Stomach smooth muscle (tissue), 2 donors: Measurements from ENCODE around the gene EIF2AK2.

Source experiments
- H3K27ac ChIP-seq: one replicate; pipeline ENCODE4 v1.7.0; 2013; ENCODE audit warnings: mild to moderate bottlenecking, low read length, inconsistent platforms
- H3K27me3 ChIP-seq, 2 donors: one replicate each; pipeline ENCODE4 v1.7.0; 2013; ENCODE audit warnings: low read length in 2 of 2; ENCODE audit not compliant: insufficient read depth in 2 of 2, control insufficient read depth in 1 of 2
- H3K36me3 ChIP-seq, 2 donors: one replicate each; pipeline ENCODE4 v1.7.0; 2013; ENCODE audit warnings: low read length in 2 of 2; ENCODE audit not compliant: control insufficient read depth in 2 of 2, insufficient read depth in 2 of 2
- H3K4me1 ChIP-seq: one replicate; pipeline ENCODE4 v1.7.0; 2013; ENCODE audit warnings: low read length; ENCODE audit not compliant: control insufficient read depth, insufficient read depth
- H3K4me3 ChIP-seq, 2 donors: one replicate each; pipeline ENCODE4 v1.7.0; 2013; ENCODE audit warnings: low read length in 2 of 2
- H3K9ac ChIP-seq, 2 donors: one replicate each; pipeline ENCODE4 v1.7.0; 2013; ENCODE audit warnings: low read length in 2 of 2, mild to moderate bottlenecking in 1 of 2
- H3K9me3 ChIP-seq, 2 donors: one replicate each; pipeline ENCODE4 v1.7.0; 2013; ENCODE audit warnings: low read length in 2 of 2; ENCODE audit not compliant: control insufficient read depth in 2 of 2
- donor health status: healthy.
- donor health status: Pancreatic carcinoma.

Gene EIF2AK2

DNA sequence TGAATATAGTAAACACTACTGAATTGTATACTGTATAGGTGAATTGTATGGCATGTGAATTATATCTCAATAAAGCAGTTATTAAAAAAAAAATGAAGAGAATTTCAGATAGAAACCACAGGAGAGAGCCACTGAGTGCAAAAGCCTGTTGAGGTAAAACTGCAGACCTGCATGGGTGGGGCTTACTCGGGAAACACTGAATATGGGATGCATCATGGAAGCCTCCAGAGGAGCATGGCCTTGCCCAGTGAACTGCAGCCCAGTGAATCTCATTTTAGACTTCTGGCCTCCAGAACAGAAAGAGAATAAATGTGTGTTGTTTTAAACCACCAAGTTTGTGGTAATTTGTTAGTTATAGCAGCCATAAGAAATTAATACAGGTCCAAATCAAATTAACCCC, 56.7 kb downstream of the EIF2AK2 start:
- Histone ChIP-seq H3K4me3 (no peak overlapping the region), H3K36me3 (peaks cover 15 to 33% of the 10 kb centered on the region in 2 donors)

DNA sequence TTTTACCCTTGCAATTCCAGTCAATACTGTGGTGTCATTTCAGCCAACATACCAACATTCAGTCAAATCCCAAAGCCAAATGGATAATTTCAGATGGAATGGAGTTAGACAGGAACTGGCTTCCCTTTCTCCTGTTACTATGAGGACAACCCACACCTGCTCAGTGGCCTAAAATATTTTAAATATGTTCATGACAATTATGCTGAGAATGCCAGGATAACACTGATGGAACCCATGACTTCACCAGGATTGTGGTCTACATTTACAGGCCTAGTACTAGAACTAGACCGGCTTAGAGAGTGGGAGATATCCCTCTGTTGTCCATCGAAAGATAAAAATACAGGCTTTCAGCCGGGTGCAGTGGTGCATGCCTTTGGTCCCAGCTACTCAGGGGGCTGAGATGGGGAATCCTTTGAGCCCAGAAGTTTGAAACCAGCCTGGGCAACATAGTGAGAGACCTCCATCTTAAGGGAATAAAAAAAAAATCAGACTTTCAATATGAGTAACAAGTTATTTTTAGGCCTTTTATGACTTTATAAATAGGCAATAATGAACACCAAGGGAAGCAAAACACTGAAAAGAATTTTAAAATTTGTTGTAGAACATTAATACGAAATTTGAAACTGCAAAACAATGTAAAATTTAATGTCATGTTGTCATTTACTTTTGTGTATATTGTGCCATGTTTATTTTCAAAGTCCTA, 58.2 kb downstream of the EIF2AK2 start:
- Histone ChIP-seq H3K36me3 (peaks cover 22 to 41% of the 10 kb centered on the region in 2 donors), H3K27ac (no peak overlapping the region), H3K9me3 (no peaks in the 10 kb centered on the region), H3K27me3 (no peaks in the 10 kb centered on the region), H3K4me1 (no peaks in the 10 kb centered on the region), H3K9ac (no peak overlapping the region), H3K4me3 (no peak overlapping the region)

More for the DNA sequence above, 56.7 kb downstream of the EIF2AK2 start:
- no peaks in the 10 kb centered on the region for H3K9me3 ChIP-seq
- H3K4me1 ChIP-seq: no peaks in the 10 kb centered on the region
- no peaks in the 10 kb centered on the region for H3K27me3 ChIP-seq
- no peak overlapping the region for H3K9ac ChIP-seq
- no peak overlapping the region for H3K27ac ChIP-seq

DNA sequence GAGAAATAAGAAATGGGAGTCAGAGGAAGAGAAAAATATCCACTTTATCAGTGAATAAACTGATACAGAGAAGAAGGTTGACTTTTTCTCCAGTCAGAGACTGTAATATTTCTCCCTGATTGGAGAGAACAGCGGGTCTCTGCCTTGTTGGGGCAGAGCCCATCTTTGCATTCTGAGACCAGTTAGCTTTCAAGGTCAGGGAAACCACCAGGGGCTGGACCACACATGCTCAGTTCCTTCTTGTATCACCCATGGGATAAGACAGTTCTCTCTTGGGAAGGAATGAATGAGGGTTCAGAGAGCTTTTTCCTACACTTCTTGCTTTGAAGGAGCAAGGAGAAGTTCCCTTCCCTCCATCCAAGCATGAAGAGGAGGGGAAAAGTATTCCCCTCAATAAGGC, 60.2 kb downstream of the EIF2AK2 start:
- H3K27me3 ChIP-seq: no peaks in the 10 kb centered on the region
- H3K9me3 ChIP-seq: no peaks in the 10 kb centered on the region
- H3K4me1 ChIP-seq: no peaks in the 10 kb centered on the region
- peaks cover 24 to 46% of the 10 kb centered on the region in 2 donors for H3K36me3 ChIP-seq
- H3K4me3 ChIP-seq: no peak overlapping the region
- H3K9ac ChIP-seq: no peak overlapping the region
- H3K27ac ChIP-seq: no peak overlapping the region

DNA sequence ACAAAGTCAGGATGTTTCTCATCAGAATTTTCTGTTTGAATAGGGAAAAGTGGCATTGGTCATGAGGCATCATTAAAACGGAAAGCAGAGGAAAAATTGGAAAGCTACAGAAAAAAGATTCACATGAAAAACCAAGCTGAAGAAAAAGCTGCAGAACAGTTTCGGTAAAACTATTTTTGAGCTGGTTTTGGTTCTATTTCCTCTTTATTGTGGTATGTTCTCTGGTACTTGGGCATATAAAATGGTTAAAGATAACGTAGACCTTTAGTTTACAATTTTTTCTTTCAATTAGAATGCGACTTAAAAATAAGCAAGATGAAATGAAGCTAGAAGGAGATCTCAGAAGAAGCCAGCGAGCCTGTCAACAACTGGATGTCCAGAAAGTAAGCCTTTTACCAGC, 64.9 kb downstream of the EIF2AK2 start:
- H3K27me3 ChIP-seq: no peaks in the 10 kb centered on the region
- no peak overlapping the region for H3K4me3 ChIP-seq
- no peak overlapping the region for H3K9ac ChIP-seq
- H3K9me3 ChIP-seq: no peaks in the 10 kb centered on the region
- no peaks in the 10 kb centered on the region for H3K4me1 ChIP-seq
- peaks cover 25 to 33% of the 10 kb centered on the region in 2 donors for H3K36me3 ChIP-seq
- no peak overlapping the region for H3K27ac ChIP-seq

DNA sequence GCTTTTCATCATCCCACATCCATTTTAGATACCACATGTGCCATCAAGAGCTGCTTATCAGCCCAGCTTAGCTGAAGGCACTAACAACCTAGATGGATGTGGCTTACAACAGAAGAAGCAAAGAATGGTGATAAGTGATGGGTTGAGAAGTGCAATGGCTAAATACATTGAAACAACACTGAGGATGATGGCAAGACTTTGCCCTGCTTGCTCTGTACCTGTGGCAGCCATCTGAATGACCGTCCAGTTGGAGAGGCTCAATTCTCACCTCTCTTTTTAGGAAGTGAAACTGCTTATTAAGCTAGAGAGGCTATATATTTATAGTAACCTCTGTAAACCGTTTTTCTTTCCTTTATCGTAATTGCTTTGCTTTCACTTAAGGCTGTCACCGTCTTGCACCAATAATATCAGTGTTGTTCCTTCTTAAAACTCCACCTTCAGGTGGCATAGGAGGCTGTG, 66.7 kb downstream of the EIF2AK2 start:
- Histone ChIP-seq H3K36me3 (peaks cover 20 to 25% of the 10 kb centered on the region in 2 donors), H3K27ac (no peak overlapping the region), H3K4me3 (no peak overlapping the region), H3K9ac (no peak overlapping the region), H3K9me3 (no peaks in the 10 kb centered on the region), H3K27me3 (no peaks in the 10 kb centered on the region), H3K4me1 (no peaks in the 10 kb centered on the region)

DNA sequence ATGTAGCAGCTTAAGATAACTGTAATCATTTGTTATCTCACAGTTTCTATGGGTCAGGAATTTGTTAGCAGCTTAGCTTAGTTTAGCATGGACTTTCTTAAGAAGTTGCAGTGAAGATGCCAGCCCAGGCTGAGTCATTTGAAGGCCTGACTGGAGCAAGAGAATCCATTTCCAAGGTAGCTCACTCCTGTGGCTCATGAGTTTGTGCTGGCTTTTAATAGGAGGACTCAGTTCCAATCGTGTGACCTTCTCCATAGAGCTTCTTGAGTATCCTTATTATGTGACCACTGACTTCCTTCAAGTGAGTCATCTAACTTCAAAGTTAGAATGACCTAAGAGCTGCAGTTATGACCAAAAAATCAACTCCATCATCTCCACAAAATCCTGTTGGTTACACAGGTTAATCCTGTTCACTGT, 71.0 kb downstream of the EIF2AK2 start:
- Histone ChIP-seq H3K36me3 (peaks cover 11 to 15% of the 10 kb centered on the region in 2 donors), H3K9me3 (no peaks in the 10 kb centered on the region), H3K27ac (no peak overlapping the region), H3K9ac (no peak overlapping the region), H3K4me3 (no peak overlapping the region), H3K27me3 (no peaks in the 10 kb centered on the region), H3K4me1 (peaks cover 7% of the 10 kb centered on the region)

DNA sequence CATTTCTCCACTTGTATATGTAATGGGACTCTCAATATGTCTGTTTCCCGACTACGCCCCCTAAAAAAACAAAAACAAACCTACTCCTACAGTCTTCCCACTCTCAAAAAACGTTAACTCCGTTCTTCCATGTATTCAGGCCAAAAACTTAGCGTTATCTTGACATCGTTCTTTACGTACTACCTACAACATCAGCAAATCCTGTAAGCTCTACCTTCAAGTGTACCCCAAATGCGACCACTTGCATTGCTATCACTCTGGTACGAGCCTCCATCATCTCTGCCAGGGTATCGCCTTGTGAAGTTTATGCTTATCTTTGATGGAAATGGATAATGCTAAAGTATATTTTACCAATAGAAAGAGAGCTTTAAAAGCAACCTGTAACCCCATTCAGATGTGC, 72.0 kb downstream of the EIF2AK2 start:
- Histone ChIP-seq H3K27ac (no peak overlapping the region), H3K4me1 (peaks cover 7% of the 10 kb centered on the region), H3K4me3 (peak overlapping the region; percentile 94 to 99), H3K27me3 (no peaks in the 10 kb centered on the region), H3K36me3 (peaks cover 8 to 11% of the 10 kb centered on the region in 2 donors), H3K9ac (peak overlapping the region; percentile 74 to 92), H3K9me3 (no peaks in the 10 kb centered on the region)

- peak within 1 kb of the TSS; percentile 94 to 99 for H3K4me3 ChIP-seq
- peaks cover 8 to 10% of the 10 kb centered on the region in 2 donors for H3K36me3 ChIP-seq
- H3K9me3 ChIP-seq: no peaks in the 10 kb centered on the region
- H3K9ac ChIP-seq: peak within 1 kb of the TSS; percentile 74 to 92
- H3K4me1 ChIP-seq: peaks cover 7% of the 10 kb centered on the region
- H3K27me3 ChIP-seq: no peaks in the 10 kb centered on the region
- peak within 1 kb of the TSS; percentile 26 for H3K27ac ChIP-seq
Observed at GRCh38 chr2:37083873-37084794, 72.6 kb downstream of the EIF2AK2 start, which contains the start of the genes GPATCH11 and HEATR5B. TSS of gene GPATCH11 (plus strand) at chr2:37084518. CDS start at chr2:37088382, 3,864 bp downstream. TSS of gene HEATR5B (minus strand) at chr2:37084372. CDS start at chr2:37083414, 958 bp downstream.

GRCh38 chr2:37080689-37081088, 76.1 kb downstream of the EIF2AK2 start:
- Histone ChIP-seq H3K4me3 (no peak overlapping the region), H3K27me3 (no peaks in the 10 kb centered on the region), H3K9ac (no peak overlapping the region), H3K4me1 (peaks cover 7% of the 10 kb centered on the region), H3K27ac (no peak overlapping the region), H3K9me3 (no peaks in the 10 kb centered on the region), H3K36me3 (peaks cover 10 to 22% of the 10 kb centered on the region in 2 donors)

DNA sequence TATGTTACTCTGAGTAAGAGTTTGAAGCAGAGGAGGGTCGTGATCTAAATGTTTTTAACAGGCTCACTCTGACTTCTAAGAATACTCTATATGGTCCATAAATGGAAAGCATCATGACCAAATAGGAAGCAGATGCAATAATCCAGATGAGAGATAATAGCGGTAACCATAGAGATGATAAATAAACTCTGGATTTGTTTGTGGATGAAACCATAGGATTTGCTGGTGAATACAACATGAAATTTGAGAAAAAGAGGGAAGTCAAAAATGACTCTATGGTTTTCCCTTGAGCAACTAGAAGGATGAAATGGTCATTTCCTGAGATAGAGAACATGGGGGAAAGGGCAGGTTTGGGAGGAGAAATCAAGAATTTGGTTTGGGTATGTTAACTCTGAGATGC, 76.5 kb downstream of the EIF2AK2 start:
- Histone ChIP-seq H3K4me1 (peaks cover 7% of the 10 kb centered on the region), H3K36me3 (peaks cover 10 to 23% of the 10 kb centered on the region in 2 donors), H3K9ac (no peak overlapping the region), H3K27me3 (no peaks in the 10 kb centered on the region), H3K9me3 (no peaks in the 10 kb centered on the region), H3K27ac (no peak overlapping the region), H3K4me3 (no peak overlapping the region)
